Upper lobe of right lung (tissue), 1 donor: ENCODE data around the gene SMARCD2. TPM values are rescaled to one million over a fixed set of nuclear protein-coding genes. Genes with fewer than 3 reads are reported as not detected.

ENCODE experiments used
- ATAC-seq: fragments of 200-7000 bp; cut with Tn5 transposase; one replicate; pipeline ENCODE4 v1.9.1; 2020; ENCODE audit warnings: mild to moderate bottlenecking, moderate library complexity
- DNase-seq: peaks from one replicate; pipeline ENCODE4 v3.0.0-alpha.2; 2020
- H3K27ac ChIP-seq: fragments of 200-600 bp; one replicate; pipeline ENCODE4 v1.8.0; 2022
- H3K27me3 ChIP-seq: fragments of 200-600 bp; one replicate; pipeline ENCODE4 v1.8.0; 2022; ENCODE audit warnings: mild to moderate bottlenecking
- H3K36me3 ChIP-seq: fragments of 200-600 bp; one replicate; pipeline ENCODE4 v1.8.0; 2022
- H3K4me1 ChIP-seq: fragments of 200-600 bp; one replicate; pipeline ENCODE4 v1.8.0; 2022
- H3K4me3 ChIP-seq: fragments of 200-600 bp; one replicate; pipeline ENCODE4 v1.8.0; 2022; ENCODE audit warnings: mild to moderate bottlenecking
- H3K9me3 ChIP-seq: fragments of 200-600 bp; one replicate; pipeline ENCODE4 v1.8.0; 2022
- CTCF ChIP-seq: fragments of 200-600 bp; IDR thresholded peaks from one replicate; pipeline ENCODE4 v1.8.0; 2022; ENCODE audit warnings: antibody characterized with exemption
- intact Hi-C: fragments of 100-400 bp; cut with DNase I; formaldehyde crosslinking; loops from one replicate; pipeline ENCODE4 v1.11.0; 2022
- total RNA-seq: library from RNA; stranded (reverse); fragmentation: NEBNext Ultra II Directional; extraction: Animal tissue kit (Norgen Biotek cat#: 25700); gene quantifications from one replicate; pipeline ENCODE4 v1.2.1, GENCODE V29; 2021
- donor health status: DM: no; HTN: yes; CAD: no; lungs with severe emphysema.

Gene SMARCD2
- total RNA-seq, 1 donor from 2014 or later = 74.6 TPM

- no peak for TF ChIP-seq CTCF
Measured at GRCh38 chr17:63792055-63792729, 50.3 kb downstream of the SMARCD2 start.

GRCh38 chr17:63790057-63790456 lies 52.4 kb downstream of the SMARCD2 start:
- intact Hi-C loops = no loop called here
- Histone ChIP-seq H3K27ac (no peak overlapping the region), H3K4me3 (no peak overlapping the region), H3K36me3 (peaks cover 91% of the 10 kb centered on the region), H3K27me3 (no peaks in the 10 kb centered on the region), H3K9me3 (no peaks in the 10 kb centered on the region), H3K4me1 (no peaks in the 10 kb centered on the region)
- no peak for DNase-seq
- TF ChIP-seq CTCF = no peak
- no peak for ATAC-seq

More at GRCh38 chr17:63792055-63792729, 50.3 kb downstream of the SMARCD2 start:
- no peak overlapping the region for H3K27ac ChIP-seq
- H3K27me3 ChIP-seq = no peaks in the 10 kb centered on the region
- H3K4me3 ChIP-seq = no peak overlapping the region
- H3K36me3 ChIP-seq = peaks cover 98% of the 10 kb centered on the region
- no peaks in the 10 kb centered on the region for H3K4me1 ChIP-seq
- no peak for DNase-seq
- H3K9me3 ChIP-seq = no peaks in the 10 kb centered on the region
- no peak for ATAC-seq
- intact Hi-C loops = no loop called here

GRCh38 chr17:63786971-63787711 lies 55.3 kb downstream of the SMARCD2 start:
- Histone ChIP-seq H3K36me3 (peaks cover 69% of the 10 kb centered on the region), H3K9me3 (no peaks in the 10 kb centered on the region), H3K27me3 (no peaks in the 10 kb centered on the region), H3K4me1 (no peaks in the 10 kb centered on the region), H3K27ac (no peak overlapping the region), H3K4me3 (no peak overlapping the region)
- peak; percentile 26 for DNase-seq
- no peak for TF ChIP-seq CTCF
- intact Hi-C loops = no loop called here
- ATAC-seq = peak; percentile 59

- no peak for ATAC-seq
- DNase-seq = no peak
- H3K4me1 ChIP-seq = no peaks in the 10 kb centered on the region
- H3K36me3 ChIP-seq = peaks cover 63% of the 10 kb centered on the region
- H3K27ac ChIP-seq = no peak overlapping the region
- no peak overlapping the region for H3K4me3 ChIP-seq
- no peak for TF ChIP-seq CTCF
- intact Hi-C loops = no loop called here
- H3K9me3 ChIP-seq = no peaks in the 10 kb centered on the region
- H3K27me3 ChIP-seq = no peaks in the 10 kb centered on the region
Measured at GRCh38 chr17:63786117-63786516, 56.4 kb downstream of the SMARCD2 start.

GRCh38 chr17:63785556-63785955 lies 56.9 kb downstream of the SMARCD2 start:
- H3K9me3 ChIP-seq = no peaks in the 10 kb centered on the region
- no peak for ATAC-seq
- H3K4me3 ChIP-seq = no peak overlapping the region
- no peak for DNase-seq
- H3K4me1 ChIP-seq = no peaks in the 10 kb centered on the region
- H3K27me3 ChIP-seq = no peaks in the 10 kb centered on the region
- H3K27ac ChIP-seq = no peak overlapping the region
- intact Hi-C loops = no loop called here
- H3K36me3 ChIP-seq = peaks cover 61% of the 10 kb centered on the region
- TF ChIP-seq CTCF = no peak
